Esophagus muscularis mucosa (tissue), 4 donors: ENCODE data around the gene ANKRD29.

Experiments used
- EP300 ChIP-seq: sonication (generic); formaldehyde crosslinking; IDR thresholded peaks from one replicate; pipeline ENCODE4 v1.6.1; 2017; ENCODE audit warnings: antibody characterized with exemption
- POLR2A ChIP-seq: fragments of 450-650 bp; IDR thresholded peaks from one replicate; pipeline ENCODE4 v1.6.1; 2017; ENCODE audit warnings: antibody characterized with exemption, moderate library complexity, mild to moderate bottlenecking, low read depth
- POLR2AphosphoS5 ChIP-seq, 2 donors: sonication (generic); formaldehyde crosslinking; IDR thresholded peaks; one replicate each; pipeline ENCODE4 v1.6.1; 2017; ENCODE audit warnings: antibody characterized with exemption in 2 of 2
- TF ChIP-seq, protein P1 (sequence below), 3 experiments: fragments of 200-600 bp in 2 of 3; fragments of 450-650 bp in 1 of 3; sonication (generic) in 2 of 3; IDR thresholded peaks; one replicate each; pipeline ENCODE4 v1.5.1; 2017 to 2019; ENCODE audit warnings: antibody characterized with exemption in 3 of 3, mild to moderate bottlenecking in 2 of 3, moderate library complexity in 1 of 3

DNA sequence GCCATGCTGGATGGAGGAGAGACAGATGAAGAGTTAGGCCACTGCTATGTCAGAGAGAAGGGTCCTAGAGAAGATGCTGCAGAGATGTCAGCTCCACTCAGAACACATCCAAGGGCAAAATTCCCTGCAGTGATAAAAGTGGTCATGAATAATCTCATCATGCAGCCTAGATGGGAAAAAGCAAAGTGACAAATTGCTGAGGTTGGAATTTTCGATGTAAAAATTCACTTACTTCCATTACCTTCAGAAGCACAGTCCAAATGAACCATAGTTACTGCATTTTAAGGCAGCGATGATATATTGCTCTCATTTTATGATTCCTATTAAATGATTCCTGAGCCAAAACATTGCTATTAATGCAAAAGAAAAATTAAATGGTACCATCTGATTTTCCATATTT, 16.4 kb downstream of the ANKRD29 start:
- TF ChIP-seq, protein P1, sequence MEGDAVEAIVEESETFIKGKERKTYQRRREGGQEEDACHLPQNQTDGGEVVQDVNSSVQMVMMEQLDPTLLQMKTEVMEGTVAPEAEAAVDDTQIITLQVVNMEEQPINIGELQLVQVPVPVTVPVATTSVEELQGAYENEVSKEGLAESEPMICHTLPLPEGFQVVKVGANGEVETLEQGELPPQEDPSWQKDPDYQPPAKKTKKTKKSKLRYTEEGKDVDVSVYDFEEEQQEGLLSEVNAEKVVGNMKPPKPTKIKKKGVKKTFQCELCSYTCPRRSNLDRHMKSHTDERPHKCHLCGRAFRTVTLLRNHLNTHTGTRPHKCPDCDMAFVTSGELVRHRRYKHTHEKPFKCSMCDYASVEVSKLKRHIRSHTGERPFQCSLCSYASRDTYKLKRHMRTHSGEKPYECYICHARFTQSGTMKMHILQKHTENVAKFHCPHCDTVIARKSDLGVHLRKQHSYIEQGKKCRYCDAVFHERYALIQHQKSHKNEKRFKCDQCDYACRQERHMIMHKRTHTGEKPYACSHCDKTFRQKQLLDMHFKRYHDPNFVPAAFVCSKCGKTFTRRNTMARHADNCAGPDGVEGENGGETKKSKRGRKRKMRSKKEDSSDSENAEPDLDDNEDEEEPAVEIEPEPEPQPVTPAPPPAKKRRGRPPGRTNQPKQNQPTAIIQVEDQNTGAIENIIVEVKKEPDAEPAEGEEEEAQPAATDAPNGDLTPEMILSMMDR (IDR thresholded peaks at IDR 0.05), result no peak
- TF ChIP-seq POLR2AphosphoS5 (IDR thresholded peaks at IDR 0.05) (no peak), POLR2A (no peak), EP300 (no peak)
